ENCODE data around the gene CHRNA9.
"Not testable (repeated sequence)": the region's sequence is repeated elsewhere in the genome, so short reads cannot be mapped to it uniquely, and the experiment has no call there.

CHRNA9 gene

GRCh38 chr4:40388239-40388638, 53.1 kb downstream of the CHRNA9 start:
- Histone ChIP-seq H3K4me3 (ENCODE audit: low read length) (no peak overlapping the region), H3K9me3 (ENCODE audit: low read length) (no peaks in the 10 kb centered on the region), H2AFZ (ENCODE audit: low read depth, low read length) (no peak overlapping the region), H3K27me3 (ENCODE audit: insufficient read depth, low read length) (no peaks in the 10 kb centered on the region), H3K36me3 (ENCODE audit: insufficient read depth, low read length) (no peaks in the 10 kb centered on the region), H3K4me1 (ENCODE audit: insufficient read depth, low read length) (no peaks in the 10 kb centered on the region)

- Histone ChIP-seq H3K4me1 (ENCODE audit: insufficient read depth, low read length) (no peaks in the 10 kb centered on the region), H3K9me3 (ENCODE audit: low read length) (no peaks in the 10 kb centered on the region), H3K36me3 (ENCODE audit: insufficient read depth, low read length) (no peaks in the 10 kb centered on the region), H3K27me3 (ENCODE audit: insufficient read depth, low read length) (no peaks in the 10 kb centered on the region), H3K4me3 (ENCODE audit: low read length) (no peak overlapping the region), H2AFZ (ENCODE audit: low read depth, low read length) (no peak overlapping the region)
Observed at GRCh38 chr4:40389986-40390385, 54.9 kb downstream of the CHRNA9 start.

GRCh38 chr4:40392241-40392640, 57.1 kb downstream of the CHRNA9 start:
- not testable (repeated sequence) for H3K4me1 ChIP-seq (ENCODE audit: insufficient read depth, low read length); H3K9me3 ChIP-seq (ENCODE audit: low read length); H3K4me3 ChIP-seq (ENCODE audit: low read length); H2AFZ ChIP-seq (ENCODE audit: low read depth, low read length); H3K27me3 ChIP-seq (ENCODE audit: insufficient read depth, low read length); H3K36me3 ChIP-seq (ENCODE audit: insufficient read depth, low read length)

GRCh38 chr4:40394236-40394635, 59.1 kb downstream of the CHRNA9 start:
- H3K9me3 ChIP-seq (ENCODE audit: low read length), result no peaks in the 10 kb centered on the region
- no peaks in the 10 kb centered on the region for H3K36me3 ChIP-seq (ENCODE audit: insufficient read depth, low read length)
- H2AFZ ChIP-seq (ENCODE audit: low read depth, low read length), result no peak overlapping the region
- H3K4me1 ChIP-seq (ENCODE audit: insufficient read depth, low read length), result peaks cover 5% of the 10 kb centered on the region
- no peak overlapping the region for H3K4me3 ChIP-seq (ENCODE audit: low read length)
- no peaks in the 10 kb centered on the region for H3K27me3 ChIP-seq (ENCODE audit: insufficient read depth, low read length)

- Histone ChIP-seq H3K4me1 (ENCODE audit: insufficient read depth, low read length) (peaks cover 5% of the 10 kb centered on the region), H3K4me3 (ENCODE audit: low read length) (no peak overlapping the region), H3K27me3 (ENCODE audit: insufficient read depth, low read length) (peaks cover 5% of the 10 kb centered on the region), H3K36me3 (ENCODE audit: insufficient read depth, low read length) (no peaks in the 10 kb centered on the region), H2AFZ (ENCODE audit: low read depth, low read length) (no peak overlapping the region), H3K9me3 (ENCODE audit: low read length) (no peaks in the 10 kb centered on the region)
Observed at GRCh38 chr4:40395166-40395900, 60.2 kb downstream of the CHRNA9 start.

- peaks cover 5% of the 10 kb centered on the region for H3K27me3 ChIP-seq (ENCODE audit: insufficient read depth, low read length)
- no peaks in the 10 kb centered on the region for H3K36me3 ChIP-seq (ENCODE audit: insufficient read depth, low read length)
- H3K4me1 ChIP-seq (ENCODE audit: insufficient read depth, low read length), result peaks cover 5% of the 10 kb centered on the region
- no peaks in the 10 kb centered on the region for H3K9me3 ChIP-seq (ENCODE audit: low read length)
- no peak overlapping the region for H2AFZ ChIP-seq (ENCODE audit: low read depth, low read length)
- H3K4me3 ChIP-seq (ENCODE audit: low read length), result no peak overlapping the region
Observed at GRCh38 chr4:40395908-40396793, 61.0 kb downstream of the CHRNA9 start.

- peaks cover 5% of the 10 kb centered on the region for H3K27me3 ChIP-seq (ENCODE audit: insufficient read depth, low read length)
- no peaks in the 10 kb centered on the region for H3K36me3 ChIP-seq (ENCODE audit: insufficient read depth, low read length)
- H3K9me3 ChIP-seq (ENCODE audit: low read length), result no peaks in the 10 kb centered on the region
- no peak overlapping the region for H3K4me3 ChIP-seq (ENCODE audit: low read length)
- no peak overlapping the region for H2AFZ ChIP-seq (ENCODE audit: low read depth, low read length)
- H3K4me1 ChIP-seq (ENCODE audit: insufficient read depth, low read length), result peaks cover 5% of the 10 kb centered on the region
Observed at GRCh38 chr4:40399578-40399977, 64.4 kb downstream of the CHRNA9 start.

GRCh38 chr4:40401096-40401495, 66.0 kb downstream of the CHRNA9 start:
- no peak overlapping the region for H2AFZ ChIP-seq (ENCODE audit: low read depth, low read length)
- H3K27me3 ChIP-seq (ENCODE audit: insufficient read depth, low read length), result peaks cover 5% of the 10 kb centered on the region
- peaks cover 3% of the 10 kb centered on the region for H3K4me1 ChIP-seq (ENCODE audit: insufficient read depth, low read length)
- no peaks in the 10 kb centered on the region for H3K36me3 ChIP-seq (ENCODE audit: insufficient read depth, low read length)
- no peak overlapping the region for H3K4me3 ChIP-seq (ENCODE audit: low read length)
- no peaks in the 10 kb centered on the region for H3K9me3 ChIP-seq (ENCODE audit: low read length)

GRCh38 chr4:40401631-40402030, 66.5 kb downstream of the CHRNA9 start:
- no peaks in the 10 kb centered on the region for H3K4me1 ChIP-seq (ENCODE audit: insufficient read depth, low read length)
- no peak overlapping the region for H2AFZ ChIP-seq (ENCODE audit: low read depth, low read length)
- H3K27me3 ChIP-seq (ENCODE audit: insufficient read depth, low read length), result peaks cover 5% of the 10 kb centered on the region
- no peak overlapping the region for H3K4me3 ChIP-seq (ENCODE audit: low read length)
- no peaks in the 10 kb centered on the region for H3K9me3 ChIP-seq (ENCODE audit: low read length)
- H3K36me3 ChIP-seq (ENCODE audit: insufficient read depth, low read length), result no peaks in the 10 kb centered on the region

- H3K9me3 ChIP-seq (ENCODE audit: low read length), result no peaks in the 10 kb centered on the region
- no peaks in the 10 kb centered on the region for H3K4me1 ChIP-seq (ENCODE audit: insufficient read depth, low read length)
- no peak overlapping the region for H2AFZ ChIP-seq (ENCODE audit: low read depth, low read length)
- H3K4me3 ChIP-seq (ENCODE audit: low read length), result no peak overlapping the region
- H3K36me3 ChIP-seq (ENCODE audit: insufficient read depth, low read length), result no peaks in the 10 kb centered on the region
- peaks cover 5% of the 10 kb centered on the region for H3K27me3 ChIP-seq (ENCODE audit: insufficient read depth, low read length)
Observed at GRCh38 chr4:40402556-40402955, 67.4 kb downstream of the CHRNA9 start.

GRCh38 chr4:40403081-40403480, 67.9 kb downstream of the CHRNA9 start:
- Histone ChIP-seq H3K4me1 (ENCODE audit: insufficient read depth, low read length) (no peaks in the 10 kb centered on the region), H3K36me3 (ENCODE audit: insufficient read depth, low read length) (no peaks in the 10 kb centered on the region), H2AFZ (ENCODE audit: low read depth, low read length) (no peak overlapping the region), H3K9me3 (ENCODE audit: low read length) (no peaks in the 10 kb centered on the region), H3K27me3 (ENCODE audit: insufficient read depth, low read length) (peaks cover 5% of the 10 kb centered on the region), H3K4me3 (ENCODE audit: low read length) (no peak overlapping the region)

Data from neuron (in vitro differentiated cells).